Kasumi-1 (cell line): ENCODE results near the gene ANKRD29.
"Not testable (repeated sequence)": the region's sequence is repeated elsewhere in the genome, so short reads cannot be mapped to it uniquely, and the experiment has no call there.

Experiments
- DNase-seq, 2 experiments: peaks; one replicate each; lab custom pipeline; 2025; lab: John Stamatoyannopoulos, UW

ANKRD29 gene

GRCh38 chr18:23645568-23646175, 17.0 kb downstream of the ANKRD29 start:
- no peak for DNase-seq

- DNase-seq: no peak
Measured at GRCh38 chr18:23643815-23644490, 18.8 kb downstream of the ANKRD29 start.

GRCh38 chr18:23641937-23642666, 20.6 kb downstream of the ANKRD29 start:
- DNase-seq: no peak

GRCh38 chr18:23641143-23641720, 21.5 kb downstream of the ANKRD29 start:
- DNase-seq: no peak

- no peak for DNase-seq
Measured at GRCh38 chr18:23640052-23640451, 22.7 kb downstream of the ANKRD29 start.

GRCh38 chr18:23636433-23636832, 26.3 kb downstream of the ANKRD29 start:
- DNase-seq: not testable (repeated sequence)

- DNase-seq: no peak
Measured at GRCh38 chr18:23636071-23636399, 26.7 kb downstream of the ANKRD29 start.

- DNase-seq: no peak
Measured at GRCh38 chr18:23635283-23636070, 27.2 kb downstream of the ANKRD29 start.

- no peak for DNase-seq
Measured at GRCh38 chr18:23634692-23635091, 28.0 kb downstream of the ANKRD29 start.

GRCh38 chr18:23632615-23633014, 30.1 kb downstream of the ANKRD29 start:
- DNase-seq: no peak

- no peak for DNase-seq
Measured at GRCh38 chr18:23631746-23632145, 31.0 kb downstream of the ANKRD29 start.

- no peak for DNase-seq
Measured at GRCh38 chr18:23631312-23631711, 31.4 kb downstream of the ANKRD29 start.

- DNase-seq: no peak
Measured at GRCh38 chr18:23629444-23629946, 33.2 kb downstream of the ANKRD29 start.

- DNase-seq: no peak
Measured at GRCh38 chr18:23627970-23628369, 34.7 kb downstream of the ANKRD29 start.

GRCh38 chr18:23627321-23627720, 35.4 kb downstream of the ANKRD29 start:
- DNase-seq: no peak

- DNase-seq: no peak
Measured at GRCh38 chr18:23626451-23627279, 36.0 kb downstream of the ANKRD29 start.

- DNase-seq: no peak
Measured at GRCh38 chr18:23623040-23623439, 39.7 kb downstream of the ANKRD29 start.

GRCh38 chr18:23619388-23619881, 43.3 kb downstream of the ANKRD29 start:
- DNase-seq: no peak

- peak in 1 of 2 experiments; percentile 29 for DNase-seq
Measured at GRCh38 chr18:23618862-23619387, 43.8 kb downstream of the ANKRD29 start.

- no peak for DNase-seq
Measured at GRCh38 chr18:23617412-23618014, 45.2 kb downstream of the ANKRD29 start.
